C1 segment of cervical spinal cord (tissue), 14 donors: Measurements from ENCODE around the gene CST7.
A peak's percentile ranks its signal among the peaks of the same experiment; 100 is the strongest.

ENCODE experiments used
- DNase-seq, 14 donors: peaks; one replicate each; lab custom pipeline; 2025; lab: John Stamatoyannopoulos, UW

CST7 gene

DNA sequence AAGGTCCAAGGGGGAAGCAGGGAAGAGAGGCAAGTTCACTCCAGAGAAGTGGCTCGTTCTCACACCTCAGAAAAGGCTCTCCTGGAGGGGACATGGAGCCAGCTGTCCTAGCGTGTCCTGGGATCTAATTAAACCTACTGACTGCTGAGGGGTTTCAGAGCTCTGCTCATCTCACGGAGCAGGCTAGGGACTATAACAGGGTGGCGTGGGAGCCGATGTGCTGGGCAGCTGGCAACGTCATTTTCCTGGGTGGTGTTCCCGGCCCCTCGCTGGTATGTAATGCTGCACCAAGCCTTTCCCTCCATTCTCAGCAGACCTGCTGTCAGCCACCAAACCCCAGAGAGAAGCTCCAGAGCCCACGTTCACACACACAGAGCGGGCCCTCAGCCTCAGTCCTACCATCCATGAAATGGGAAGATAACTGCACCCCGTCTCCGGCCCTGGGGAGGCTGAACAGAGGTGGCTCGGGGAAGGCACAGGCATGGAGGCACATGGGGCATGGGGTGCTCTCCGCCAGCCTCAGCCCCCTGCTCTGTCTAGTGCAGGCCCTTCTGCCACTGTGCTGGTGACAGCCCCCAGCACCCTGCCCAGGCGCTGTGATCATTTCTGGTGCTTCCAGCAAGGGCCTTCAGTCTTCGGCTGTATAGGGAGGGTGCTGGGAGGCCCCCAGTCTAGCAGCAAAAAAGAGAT is 1.9 kb downstream of the CST7 start:
- DNase-seq = peak in 1 of 14 donors; percentile 27

DNA sequence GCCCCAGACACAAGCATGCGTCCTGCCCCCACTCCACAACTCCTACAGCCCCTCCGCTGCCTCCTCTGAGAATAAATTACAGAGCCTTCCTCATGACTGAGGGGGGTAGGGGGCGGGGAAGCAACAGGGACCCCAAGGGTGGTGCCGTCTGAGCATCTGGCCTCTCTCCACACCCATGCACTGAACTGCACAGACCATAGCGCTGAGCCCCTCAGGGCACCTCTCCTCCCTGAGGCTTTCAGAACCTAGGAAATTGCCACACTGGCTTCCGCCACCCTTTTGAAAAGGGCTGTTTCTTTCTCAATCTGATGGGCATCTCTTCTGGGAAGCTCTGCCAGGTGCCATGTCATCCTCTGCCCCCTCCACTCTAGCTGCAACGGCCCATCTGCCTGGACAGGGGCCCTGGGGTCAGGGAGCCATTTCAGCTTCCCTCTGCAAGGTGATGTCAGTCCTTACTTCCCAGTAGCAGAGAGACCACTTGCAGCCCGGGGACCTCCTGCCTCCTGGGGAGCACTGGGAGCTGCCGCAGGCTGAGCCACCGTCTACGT is 2.5 kb downstream of the CST7 start:
- DNase-seq = no peak

GRCh38 chr20:24952376-24953208 is 3.5 kb downstream of the CST7 start:
- DNase-seq = no peak

GRCh38 chr20:24953209-24953575 is 4.1 kb downstream of the CST7 start:
- DNase-seq = no peak

DNA sequence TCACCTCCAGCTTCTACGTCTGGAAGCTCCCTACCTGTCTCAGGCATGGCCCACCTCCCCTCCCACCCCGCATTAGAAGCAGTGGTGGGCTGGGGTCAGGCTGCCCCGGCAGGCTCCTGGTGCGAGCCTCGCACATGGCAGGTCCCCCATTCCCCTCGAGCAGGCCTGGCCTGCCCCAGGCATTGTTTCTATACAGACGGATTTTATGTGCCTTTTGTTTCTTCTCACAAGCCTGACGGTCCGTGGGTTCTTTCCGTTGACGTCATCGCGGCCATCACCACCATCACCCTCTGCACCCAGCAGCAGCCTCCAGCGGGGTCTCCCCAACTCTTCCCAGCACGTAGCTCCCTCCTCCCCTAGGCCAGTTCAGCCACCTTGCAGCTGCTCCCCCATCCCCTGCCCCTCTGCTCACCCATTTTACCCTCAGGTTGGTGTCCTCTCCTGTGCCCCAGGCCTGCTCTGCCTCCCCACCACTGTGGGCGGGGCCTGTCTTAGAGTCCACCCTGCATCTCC is 4.6 kb downstream of the CST7 start:
- no peak for DNase-seq

DNA sequence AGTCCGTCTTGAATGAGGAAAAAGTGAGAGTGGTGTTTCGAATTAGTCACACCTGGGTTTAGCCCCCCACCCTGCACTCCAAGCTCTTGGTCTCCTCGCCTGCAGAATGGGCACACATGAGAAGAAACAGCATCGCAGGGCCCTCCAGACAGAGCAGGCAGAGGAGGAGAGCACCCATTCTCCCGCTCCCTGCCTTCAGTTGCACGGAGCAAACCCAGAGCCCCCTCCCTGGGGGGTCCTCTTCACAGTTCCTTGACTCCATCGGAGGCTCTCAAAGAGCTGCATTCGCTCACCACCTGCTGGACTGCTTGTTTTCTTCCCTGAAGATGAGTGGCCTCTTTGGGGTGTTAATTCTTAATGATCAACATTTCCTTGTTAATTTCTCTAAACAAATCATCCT is 5.1 kb downstream of the CST7 start:
- DNase-seq = no peak

GRCh38 chr20:24954566-24954965 is 5.5 kb downstream of the CST7 start:
- DNase-seq = no peak

GRCh38 chr20:24955045-24955444 is 6.0 kb downstream of the CST7 start:
- DNase-seq = no peak

DNA sequence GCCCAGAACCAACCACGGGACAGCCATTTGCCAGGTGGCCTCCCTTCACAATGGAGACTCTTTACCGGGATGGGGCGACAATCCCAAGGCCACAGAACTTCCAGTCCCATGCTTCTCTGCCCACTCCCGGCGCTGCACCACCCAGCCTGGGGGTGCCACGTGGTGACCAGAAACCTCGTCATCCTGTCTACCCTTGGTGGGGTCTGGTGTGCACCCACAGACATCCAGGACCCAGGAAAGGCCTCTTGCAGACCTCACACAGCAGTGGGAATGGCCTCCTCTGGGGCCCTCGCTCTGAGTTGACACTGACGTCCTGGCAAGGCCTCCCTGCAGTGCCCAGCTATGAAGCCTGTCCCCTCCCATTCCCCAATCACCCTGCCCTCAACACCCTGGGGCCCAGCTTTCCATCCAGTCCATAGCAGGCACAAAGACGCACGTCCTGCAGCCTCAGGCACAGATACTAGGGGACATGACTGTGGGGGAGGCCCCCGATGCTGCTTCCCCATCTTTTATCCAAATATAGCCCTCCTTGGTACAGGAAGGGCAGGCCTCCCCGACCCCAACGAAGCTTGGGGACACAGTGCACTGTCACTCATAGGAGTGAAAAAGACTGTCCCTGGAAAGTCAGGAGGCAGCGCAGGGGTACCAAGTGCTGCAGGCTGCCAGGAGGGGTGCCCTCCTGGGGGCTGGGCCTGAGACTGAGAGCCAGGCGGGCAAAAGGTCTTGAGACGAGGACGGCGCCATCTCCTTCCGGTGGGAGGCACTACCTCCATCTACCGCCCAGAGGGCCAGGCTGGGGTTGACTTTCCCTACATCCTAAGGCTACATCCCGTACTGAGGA is 7.2 kb downstream of the CST7 start:
- DNase-seq = no peak

GRCh38 chr20:24957326-24958016 is 8.4 kb downstream of the CST7 start:
- DNase-seq = no peak

DNA sequence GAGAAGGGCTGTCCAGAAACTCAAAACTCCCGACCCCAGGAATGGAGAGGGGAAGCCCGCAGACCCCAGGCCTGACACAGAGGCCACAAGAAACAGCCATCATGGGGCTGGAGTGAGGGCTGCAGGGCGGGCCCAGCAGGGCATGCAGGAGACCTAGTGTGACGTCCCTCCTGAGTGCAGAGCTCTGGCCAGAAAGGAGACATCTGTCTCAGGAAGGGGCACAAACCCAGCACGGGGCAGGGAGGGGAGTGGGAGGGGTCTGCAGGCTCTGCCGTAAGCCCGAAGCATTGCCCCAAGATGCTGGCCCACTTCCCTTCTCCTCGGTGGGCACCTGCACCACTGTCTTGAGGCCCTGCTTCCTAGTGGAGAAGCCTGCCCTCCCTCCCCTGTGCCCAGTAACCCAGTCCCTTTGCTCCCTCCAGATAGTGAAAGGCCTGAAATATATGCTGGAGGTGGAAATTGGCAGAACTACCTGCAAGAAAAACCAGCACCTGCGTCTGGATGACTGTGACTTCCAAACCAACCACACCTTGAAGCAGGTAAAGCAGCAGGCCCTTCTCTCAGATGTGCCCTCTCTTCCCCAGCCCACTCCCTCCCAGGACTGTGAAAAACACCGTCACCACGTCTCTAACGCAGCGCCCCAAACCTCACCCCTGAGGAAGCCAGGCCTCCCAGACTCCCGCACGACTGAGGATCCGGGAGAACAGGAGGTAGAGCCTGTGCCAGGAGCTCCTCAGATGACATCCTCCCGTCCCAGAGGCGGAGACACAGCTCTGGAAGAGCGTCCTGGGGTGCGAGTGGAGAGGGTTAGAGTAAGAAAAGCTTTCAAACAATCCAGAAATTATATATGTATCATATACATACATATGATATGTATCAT is 9.7 kb downstream of the CST7 start:
- DNase-seq = peak in 1 of 14 donors; percentile 43

DNA sequence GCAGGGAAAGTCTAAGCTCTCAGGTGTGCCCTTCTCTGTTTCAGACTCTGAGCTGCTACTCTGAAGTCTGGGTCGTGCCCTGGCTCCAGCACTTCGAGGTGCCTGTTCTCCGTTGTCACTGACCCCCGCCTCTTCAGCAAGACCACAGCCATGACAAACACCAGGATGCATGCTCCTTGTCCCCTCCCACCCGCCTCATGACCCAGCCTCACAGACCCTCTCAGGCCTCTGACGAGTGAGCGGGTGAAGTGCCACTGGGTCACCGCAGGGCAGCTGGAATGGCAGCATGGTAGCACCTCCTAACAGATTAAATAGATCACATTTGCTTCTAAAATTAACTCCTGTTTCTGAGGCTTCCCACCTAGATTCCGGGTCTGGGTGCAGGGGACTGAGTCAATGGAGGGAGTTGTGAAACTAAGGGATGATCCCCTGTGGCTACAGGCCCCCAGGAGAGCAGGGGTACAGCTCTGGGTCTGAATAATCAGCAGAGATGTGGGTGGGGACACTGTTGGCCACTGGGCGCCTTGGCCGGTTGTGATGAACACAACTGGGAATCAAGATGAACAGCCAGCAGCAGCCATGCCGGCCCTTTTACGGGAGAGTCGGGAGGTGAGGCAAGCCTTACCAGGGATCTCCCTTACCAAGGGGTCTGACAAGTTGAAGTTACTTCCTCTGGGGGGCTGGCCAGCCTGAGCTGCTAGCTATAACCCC is 10.7 kb downstream of the CST7 start:
- DNase-seq = no peak

- DNase-seq = no peak
Measured at GRCh38 chr20:24960302-24960801, 11.3 kb downstream of the CST7 start.

DNA sequence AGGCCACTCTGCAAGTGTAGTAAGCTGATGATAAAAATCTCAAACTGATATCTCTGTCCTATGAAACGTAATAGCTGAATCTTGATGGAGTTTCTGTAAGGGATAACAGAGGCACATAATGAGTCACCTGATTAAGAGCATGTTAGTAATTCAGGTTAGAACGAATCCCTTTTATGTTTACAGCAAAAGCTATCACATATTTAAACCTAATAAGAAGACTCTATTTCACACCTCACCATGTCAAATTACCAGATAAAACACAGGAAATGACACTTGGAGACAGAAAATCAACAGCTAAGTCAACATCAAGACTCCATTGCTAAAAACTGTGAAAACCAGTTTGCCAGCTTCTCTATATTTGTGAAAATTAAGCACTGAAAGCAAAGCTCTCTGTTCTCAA is 11.8 kb downstream of the CST7 start:
- no peak for DNase-seq

DNA sequence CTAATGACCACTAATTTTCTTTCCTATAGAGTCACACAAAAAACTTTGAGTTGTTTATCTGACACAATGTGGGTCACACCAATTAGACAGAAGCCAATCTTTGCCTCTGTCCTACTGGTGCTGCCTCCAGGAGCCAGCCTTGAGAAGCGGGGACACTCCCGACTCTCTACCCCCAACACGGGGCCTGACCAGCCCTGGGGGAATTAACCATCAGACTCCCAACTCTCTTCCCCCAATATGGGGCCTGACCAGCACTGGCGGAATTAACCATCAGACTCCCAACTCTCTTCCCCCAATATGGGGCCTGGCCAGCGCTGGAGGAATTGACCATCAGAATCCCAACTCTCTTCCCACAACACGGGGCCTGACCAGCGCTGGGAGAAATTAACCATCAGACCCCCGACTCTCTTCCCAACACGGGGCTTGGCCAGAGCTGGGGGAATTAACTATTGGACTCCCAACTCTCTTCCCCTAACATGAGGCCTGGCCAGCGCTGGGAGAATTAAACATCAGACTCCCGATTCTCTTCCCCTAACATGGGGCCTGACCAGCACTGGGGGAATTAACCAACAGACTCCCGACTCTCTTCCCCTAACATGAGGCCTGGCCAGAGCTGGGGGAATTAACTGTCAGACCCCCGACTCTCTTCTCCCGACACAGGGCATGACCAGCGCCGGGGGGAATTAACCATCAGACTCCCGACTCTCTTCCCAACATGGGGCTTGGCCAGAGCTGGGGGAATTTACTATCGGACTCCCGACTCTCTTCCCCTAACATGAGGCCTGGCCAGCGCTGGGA is 12.5 kb downstream of the CST7 start:
- no peak for DNase-seq

DNA sequence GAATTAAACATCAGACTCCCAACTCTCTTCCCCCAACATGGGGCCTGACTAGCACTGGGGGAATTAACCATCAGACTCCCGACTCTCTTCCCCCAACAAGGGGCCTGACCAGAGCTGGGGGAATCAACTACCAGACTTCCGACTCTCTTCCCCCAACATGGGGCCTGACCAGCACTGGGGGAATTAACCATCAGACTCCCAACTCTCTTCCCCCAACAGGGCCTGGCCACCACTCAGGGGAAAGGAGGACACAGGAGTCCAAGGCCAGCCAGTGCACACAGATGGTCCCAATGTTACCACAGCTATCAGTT is 13.1 kb downstream of the CST7 start:
- DNase-seq = no peak

- DNase-seq = peak in 1 of 14 donors; percentile 73
Measured at GRCh38 chr20:24962510-24962909, 13.4 kb downstream of the CST7 start.

DNA sequence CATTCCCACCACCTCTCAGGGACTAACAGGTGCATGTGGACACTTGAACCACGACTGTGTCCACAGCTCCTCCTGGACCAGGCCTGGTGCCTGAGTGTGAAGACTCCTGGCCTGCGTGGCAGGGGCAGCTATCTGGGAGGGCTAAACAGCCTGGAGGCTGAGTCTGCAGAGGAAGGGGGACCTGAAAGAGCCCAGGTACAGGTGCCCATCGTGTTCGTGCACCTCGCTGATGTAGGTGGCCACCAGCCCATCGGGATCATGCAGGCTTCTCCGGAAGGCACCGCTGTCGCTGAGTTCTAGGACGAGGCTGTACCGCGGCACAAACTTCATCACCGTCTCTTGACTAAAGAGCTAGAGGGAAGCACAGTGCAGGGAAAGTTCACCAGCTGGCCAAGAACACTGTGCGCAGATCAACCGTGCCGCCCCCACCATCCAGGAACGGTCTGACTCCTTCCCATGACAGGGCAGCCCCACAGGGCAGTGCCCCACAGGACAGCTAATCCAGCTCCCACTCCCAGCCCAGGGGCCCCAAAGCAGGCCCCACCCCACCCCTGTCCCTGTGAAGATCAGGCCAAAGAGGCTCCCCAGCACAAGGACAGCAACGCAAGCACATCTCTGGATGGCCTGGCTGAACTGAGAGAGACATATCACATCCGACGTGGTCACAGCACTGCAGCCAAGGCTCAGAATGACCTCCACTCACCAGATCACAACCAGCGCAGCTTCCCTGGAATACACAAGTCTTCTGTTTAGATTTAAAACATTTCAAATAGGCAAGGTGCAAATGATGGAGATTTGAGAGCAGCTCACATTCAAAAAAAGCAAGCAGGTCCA is 14.8 kb downstream of the CST7 start:
- DNase-seq = no peak
